H9 (cell line): Measurements from ENCODE around the gene TXNDC5. TPM values are rescaled to one million over a fixed set of nuclear protein-coding genes. Genes with fewer than 3 reads are reported as not detected.

Source experiments
- DNase-seq: peaks from one replicate; pipeline ENCODE4 v3.0.0-alpha.2; 2017
- H2AFZ ChIP-seq: one replicate; pipeline ENCODE4 v1.6.1; 2013; ENCODE audit warnings: mild to moderate bottlenecking, low read length, control low read depth, moderate library complexity
- H2AK5ac ChIP-seq: 2 replicates; pipeline ENCODE4 v1.6.1; 2013; ENCODE audit warnings: low read length, control low read depth, mixed read lengths; ENCODE audit not compliant: insufficient read length
- H2BK120ac ChIP-seq: one replicate; pipeline ENCODE4 v1.6.1; 2013; ENCODE audit warnings: low read depth, mild to moderate bottlenecking, low read length, control low read depth, inconsistent platforms; ENCODE audit not compliant: poor library complexity, severe bottlenecking
- H2BK12ac ChIP-seq: 2 replicates; pipeline ENCODE4 v1.6.1; 2013; ENCODE audit warnings: low read length, control low read depth, mixed read lengths, low read depth; ENCODE audit not compliant: insufficient read length
- H2BK15ac ChIP-seq: 2 replicates; pipeline ENCODE4 v1.6.1; 2013; ENCODE audit warnings: low read depth, low read length, control low read depth
- H2BK20ac ChIP-seq: one replicate; pipeline ENCODE4 v1.6.1; 2013; ENCODE audit warnings: low read depth, mild to moderate bottlenecking, low read length, control low read depth, inconsistent platforms; ENCODE audit not compliant: poor library complexity, severe bottlenecking
- H2BK5ac ChIP-seq: 2 replicates; pipeline ENCODE4 v1.6.1; 2013; ENCODE audit warnings: low read length, control low read depth, mixed read lengths; ENCODE audit not compliant: insufficient read length
- H3K14ac ChIP-seq: 2 replicates; pipeline ENCODE4 v1.6.1; 2013; ENCODE audit warnings: low read length, control low read depth; ENCODE audit not compliant: insufficient read depth
- H3K18ac ChIP-seq: 2 replicates; pipeline ENCODE4 v1.6.1; 2013; ENCODE audit warnings: low read depth, mild to moderate bottlenecking, mixed read lengths, low read length, control low read depth; ENCODE audit not compliant: insufficient read length
- H3K23ac ChIP-seq: 2 replicates; pipeline ENCODE4 v1.6.1; 2013; ENCODE audit warnings: low read length, control low read depth, mixed read lengths, low read depth; ENCODE audit not compliant: insufficient read length
- H3K23me2 ChIP-seq: 2 replicates; pipeline ENCODE4 v1.6.1; 2013; ENCODE audit warnings: low read depth, mild to moderate bottlenecking, mixed read lengths, low read length, control low read depth; ENCODE audit not compliant: insufficient read length, poor library complexity, severe bottlenecking
- H3K27ac ChIP-seq: 2 replicates; pipeline ENCODE4 v1.5.1; 2013; ENCODE audit warnings: low read length, control low read depth, mixed read lengths, low read depth; ENCODE audit not compliant: insufficient read length
- H3K27me3 ChIP-seq: 2 replicates; pipeline ENCODE4 v1.6.1; 2013; ENCODE audit warnings: low read length, control low read depth, inconsistent platforms; ENCODE audit not compliant: insufficient read depth
- H3K4ac ChIP-seq: 2 replicates; pipeline ENCODE4 v1.6.1; 2013; ENCODE audit warnings: low read depth, mild to moderate bottlenecking, control low read depth, inconsistent platforms, low read length, moderate library complexity
- H3K4me1 ChIP-seq: 2 replicates; pipeline ENCODE4 v1.6.1; 2013; ENCODE audit warnings: low read length, control low read depth, inconsistent platforms; ENCODE audit not compliant: insufficient read depth
- H3K4me2 ChIP-seq: 2 replicates; pipeline ENCODE4 v1.6.1; 2013; ENCODE audit warnings: low read length, control low read depth, mixed read lengths; ENCODE audit not compliant: insufficient read length, insufficient read depth
- H3K56ac ChIP-seq: 2 replicates; pipeline ENCODE4 v1.6.1; 2013; ENCODE audit warnings: low read depth, mild to moderate bottlenecking, mixed read lengths, low read length, control low read depth; ENCODE audit not compliant: insufficient read length
- H3K79me1 ChIP-seq: 2 replicates; pipeline ENCODE4 v1.6.1; 2013; ENCODE audit warnings: low read depth, mild to moderate bottlenecking, moderate library complexity, low read length, control low read depth, inconsistent platforms; ENCODE audit not compliant: insufficient read depth, poor library complexity, severe bottlenecking
- H3K79me2 ChIP-seq: 2 replicates; pipeline ENCODE4 v1.6.1; 2013; ENCODE audit warnings: low read length, control low read depth, inconsistent platforms; ENCODE audit not compliant: insufficient read depth
- H3K9ac ChIP-seq: 2 replicates; pipeline ENCODE4 v1.6.1; 2013; ENCODE audit warnings: low read length, control low read depth, mixed read lengths; ENCODE audit not compliant: insufficient read length; ENCODE audit errors: extremely low read depth
- H3K9me3 ChIP-seq: one replicate; pipeline ENCODE4 v1.6.1; 2013; ENCODE audit warnings: low read depth, low read length, inconsistent platforms; ENCODE audit not compliant: control insufficient read depth
- H3T11ph ChIP-seq: one replicate; pipeline ENCODE4 v1.6.1; 2013; ENCODE audit warnings: mild to moderate bottlenecking, low read length, control low read depth, inconsistent platforms
- H4K20me1 ChIP-seq: one replicate; pipeline ENCODE4 v1.6.1; 2013; ENCODE audit not compliant: control insufficient read depth, insufficient read length, insufficient read depth
- H4K5ac ChIP-seq: 2 replicates; pipeline ENCODE4 v1.6.1; 2013; ENCODE audit warnings: low read depth, mild to moderate bottlenecking, mixed read lengths, low read length, control low read depth; ENCODE audit not compliant: insufficient read length
- H4K8ac ChIP-seq: replicated peaks from 2 replicates; pipeline ENCODE4 v1.6.1; 2013; ENCODE audit warnings: low read length, control low read depth, mixed read lengths, low read depth; ENCODE audit not compliant: insufficient read length
- H4K91ac ChIP-seq: 2 replicates; pipeline ENCODE4 v1.6.1; 2013; ENCODE audit warnings: low read depth, mild to moderate bottlenecking, moderate library complexity, mixed read lengths, low read length, control low read depth; ENCODE audit not compliant: insufficient read length
- H3K27ac Mint-ChIP-seq, 3 experiments: 2 replicates in 2 of 3; 3 replicates in 1 of 3; pipeline ENCODE4 v1.8.0; 2020 to 2021; ENCODE audit warnings: mixed read lengths in 3 of 3, mild to moderate bottlenecking in 1 of 3, moderate library complexity in 1 of 3
- H3K27me3 Mint-ChIP-seq: 2 replicates; pipeline ENCODE4 v1.8.0; 2021; ENCODE audit warnings: low read depth, mild to moderate bottlenecking, moderate library complexity, mixed read lengths
- H3K36me3 Mint-ChIP-seq, 3 experiments: 2 replicates in 2 of 3; 3 replicates in 1 of 3; pipeline ENCODE4 v1.8.0; 2020 to 2021; ENCODE audit warnings: low read depth in 3 of 3, mixed read lengths in 3 of 3; ENCODE audit not compliant: insufficient read depth in 1 of 3
- H3K4me1 Mint-ChIP-seq, 2 experiments: 2 replicates each; pipeline ENCODE4 v1.8.0; 2020; ENCODE audit warnings: mixed read lengths in 2 of 2
- H3K4me3 Mint-ChIP-seq, 2 experiments: 2 replicates in 1 of 2; 3 replicates in 1 of 2; pipeline ENCODE4 v1.8.0; 2020 to 2021; ENCODE audit warnings: mild to moderate bottlenecking in 2 of 2, mixed read lengths in 2 of 2, moderate library complexity in 1 of 2
- H3K9me3 Mint-ChIP-seq, 2 experiments: 2 replicates in 1 of 2; 3 replicates in 1 of 2; pipeline ENCODE4 v1.8.0; 2020; ENCODE audit warnings: mild to moderate bottlenecking in 2 of 2, mixed read lengths in 2 of 2, moderate library complexity in 1 of 2
- CTCF ChIP-seq: fragments of 200-600 bp; sonication (generic); conservative IDR thresholded peaks from 3 replicates; pipeline ENCODE4 v1.8.0; 2021; ENCODE audit warnings: antibody characterized with exemption, mild to moderate bottlenecking
- WGBS: extraction: QIAGEN DNeasy Blood & Tissue Kit; methylation state at CpG from one replicate; pipeline ENCODE4 v1.1.7; 2013; ENCODE audit warnings: missing lambda C conversion rate, low lambda C conversion rate, mixed read lengths; ENCODE audit not compliant: insufficient read length; ENCODE audit errors: extremely low coverage; 5-methylcytosine and 5-hydroxymethylcytosine counted together
- total RNA-seq: library from RNA; stranded (reverse); gene quantifications from 2 replicates; pipeline ENCODE4 v1.2.1, GENCODE V29; 2021

The TXNDC5 gene
- total RNA-seq, 1 experiment from 2014 or later: 130 TPM

- Histone ChIP-seq H3K18ac (no peak overlapping the region), H2BK20ac (no peak overlapping the region), H3K9ac (no peak overlapping the region), H3K9me3 (no peaks in the 10 kb centered on the region), H3K56ac (no peak overlapping the region), H4K91ac (no peak overlapping the region), H4K20me1 (no peaks in the 10 kb centered on the region), H3K23ac (no peak overlapping the region), H3K27ac (no peak overlapping the region), H2BK120ac (no peak overlapping the region), H2AFZ (no peak overlapping the region), H3K23me2 (no peaks in the 10 kb centered on the region), H3K27me3 (no peaks in the 10 kb centered on the region), H3K79me2 (no peaks in the 10 kb centered on the region), H2BK15ac (no peak overlapping the region), H3K4ac (no peak overlapping the region), H3K79me1 (no peaks in the 10 kb centered on the region), H3K4me1 (no peaks in the 10 kb centered on the region), H2BK5ac (no peak overlapping the region), H3K4me2 (no peak overlapping the region), H3T11ph (no peak overlapping the region), H3K14ac (no peak overlapping the region), H2BK12ac (no peak overlapping the region), H4K8ac (no peak overlapping the region), H4K5ac (no peak overlapping the region), H2AK5ac (no peak overlapping the region)
- Mint-ChIP-seq H3K9me3 (no peaks in the 10 kb centered on the region), H3K4me1 (no peaks in the 10 kb centered on the region), H3K4me3 (no peak overlapping the region), H3K27ac (no peak overlapping the region), H3K36me3 (peaks cover 52 to 94% (median 93%) of the 10 kb centered on the region in 3 experiments; a peak in 6 of 7 replicates), H3K27me3 (no peaks in the 10 kb centered on the region)
- no peak for TF ChIP-seq CTCF
- no CpG with 5 or more reads among the region's 3 CpGs for WGBS
- no peak for DNase-seq
These were observed 24.5 kb downstream of the TXNDC5 start for GRCh38 chr6:7886132-7886531.
